Measurements from ENCODE around the gene SMYD3.

GRCh38 chr1:246208105-246208504 is 299.0 kb downstream of the SMYD3 start:
- TF ChIP-seq CTCF (IDR thresholded peaks at IDR 0.05; ENCODE audit: insufficient read depth, low read depth, low read length) (no peak), EZH2 (IDR thresholded peaks at IDR 0.05; ENCODE audit: insufficient read depth, low read length) (no peak)

Data from astrocyte (in vitro differentiated cells and primary cell).